IPS DF 4.7 (cell line): ENCODE measurements around the gene PRR11.
"Not testable (repeated sequence)": the region's sequence is repeated elsewhere in the genome, so short reads cannot be mapped to it uniquely, and the experiment has no call there.

Experiments used
- DNase-seq: peaks from one replicate; pipeline ENCODE4 v3.0.0-alpha.2; 2013; ENCODE audit warnings: low spot score; ENCODE audit errors: extremely low read depth

PRR11 gene

DNA sequence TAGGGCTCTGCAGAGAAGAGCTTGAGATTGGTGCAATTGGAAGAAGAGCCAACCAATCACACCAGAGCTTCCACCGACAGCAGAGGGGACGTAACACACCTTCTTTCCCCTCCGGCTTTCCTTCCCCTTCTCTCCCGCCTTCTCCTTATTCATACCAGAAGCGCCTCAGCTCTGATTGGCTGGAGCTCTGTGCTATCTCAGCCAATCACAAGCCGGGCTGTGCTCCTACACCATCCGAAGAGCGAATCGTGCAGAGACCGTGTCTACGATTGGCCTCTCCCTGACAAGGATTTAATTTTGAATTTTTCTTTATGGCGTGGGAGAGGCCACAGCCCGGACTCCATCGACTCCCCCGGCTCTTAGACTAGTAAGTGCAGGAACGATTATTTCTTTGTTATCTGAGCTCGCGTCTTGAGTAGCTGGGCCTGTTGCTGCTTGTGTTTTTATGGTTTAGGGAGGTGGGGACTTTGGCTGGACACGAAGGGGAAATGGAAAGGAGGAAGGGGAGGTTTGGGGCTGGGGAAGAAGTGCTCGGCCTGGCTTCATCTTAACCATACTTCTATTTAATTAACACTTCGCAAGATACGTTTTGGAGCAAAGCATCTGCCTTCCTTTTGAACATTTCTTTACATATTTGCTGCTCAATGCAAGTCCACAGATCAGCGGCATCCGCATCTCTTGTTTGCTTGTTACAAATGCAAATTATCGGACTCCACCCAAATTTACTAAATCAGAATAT is at the start of gene PRR11:
Gene PRR11, plus strand, starts transcription at position 308 of the 739 bp plus-strand sequence. CDS start 14,007 bp downstream, outside the sequence.
- peak; percentile 100 for DNase-seq

DNA sequence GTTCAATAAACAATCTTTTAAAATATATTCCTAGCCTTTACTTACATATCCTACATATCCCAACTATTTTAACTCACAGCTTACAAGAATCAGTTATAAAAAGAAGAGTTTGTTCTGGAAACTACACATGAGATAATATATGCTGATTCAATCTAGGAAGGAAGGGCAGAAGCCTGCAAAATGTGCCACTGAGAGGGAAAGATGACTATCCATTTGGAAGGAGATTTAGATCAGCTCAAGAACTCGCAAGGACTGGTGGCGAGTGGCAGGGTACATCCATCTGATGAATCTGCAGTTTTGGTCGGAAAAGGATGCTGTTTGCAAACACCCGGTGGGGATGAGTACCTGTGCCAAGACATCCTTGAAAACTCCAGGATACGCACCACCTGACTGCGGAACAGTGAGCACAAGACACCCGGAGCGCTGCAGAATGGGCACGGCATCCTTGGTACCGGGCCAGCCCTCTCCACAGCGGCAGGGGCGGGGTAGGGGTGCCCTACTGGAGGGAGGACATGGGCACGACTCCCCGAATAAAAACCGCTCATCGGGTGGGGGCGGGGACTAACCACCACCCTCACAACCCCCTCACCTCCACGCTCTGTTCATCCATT is 49.6 kb upstream of the PRR11 start:
- DNase-seq: no peak

DNA sequence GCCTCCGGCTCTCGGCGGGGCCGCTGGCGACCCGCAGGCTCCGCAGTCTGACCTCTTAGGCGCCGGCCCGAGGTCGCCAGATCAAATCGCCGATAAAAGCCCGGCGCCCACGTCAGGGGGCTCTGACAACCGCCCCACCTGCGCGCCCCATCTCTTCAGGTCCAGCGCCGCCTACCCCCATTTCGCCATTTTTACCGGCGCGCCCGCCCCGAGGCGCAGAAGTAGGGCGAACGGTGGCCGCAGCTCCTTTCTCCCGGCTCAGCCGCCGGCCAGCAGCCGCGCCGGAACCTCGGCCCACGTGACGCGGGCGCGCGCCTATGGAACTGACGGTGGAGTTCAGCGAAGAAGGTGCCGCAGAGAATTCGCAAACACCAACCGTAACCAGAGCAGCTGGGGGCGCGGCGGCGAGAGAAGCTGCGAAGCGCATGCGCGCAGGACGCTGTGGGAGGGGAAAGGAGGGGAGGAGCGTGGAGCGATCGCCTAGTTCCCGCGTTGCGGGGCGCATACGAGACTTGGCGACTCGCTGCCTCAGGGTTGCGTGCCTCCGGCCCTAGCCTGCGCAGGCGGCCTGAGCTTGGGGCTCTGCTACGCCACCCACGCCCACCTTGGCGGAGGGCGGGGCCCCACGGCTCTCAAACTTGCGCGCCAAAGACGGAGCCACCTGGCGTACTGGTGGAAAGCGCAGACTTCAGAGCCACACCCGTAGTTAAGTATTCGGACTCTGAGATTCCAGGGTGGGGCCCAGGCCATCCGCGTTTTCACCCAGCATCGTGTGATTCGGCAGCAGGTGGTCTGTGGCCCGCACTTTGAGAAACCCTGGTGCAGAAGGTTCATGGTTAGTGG is 48.9 kb upstream of the PRR11 start, which contains the start of gene TRIM37:
Gene TRIM37, minus strand, starts transcription at position 418 of the 843 bp plus-strand sequence. CDS start 419 bp downstream, outside the sequence.
- peak; percentile 94 for DNase-seq

DNA sequence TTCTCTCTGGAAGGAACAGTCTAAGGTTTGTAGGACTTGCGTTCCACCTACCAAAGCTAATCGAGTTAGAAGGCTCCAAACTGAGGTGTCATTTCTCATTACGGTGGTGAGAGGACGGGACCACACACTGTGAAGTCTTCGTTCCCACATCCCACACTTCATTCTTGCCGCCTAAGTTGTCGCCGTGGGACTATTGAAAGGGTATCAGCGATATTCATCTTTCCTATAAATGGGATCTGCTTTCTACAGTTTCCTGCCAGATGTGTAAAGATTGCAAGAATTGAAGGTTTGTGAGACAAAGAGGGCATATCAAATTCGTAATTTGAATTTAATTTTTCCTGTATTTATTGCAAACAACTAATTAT is 48.3 kb upstream of the PRR11 start:
- DNase-seq: no peak

DNA sequence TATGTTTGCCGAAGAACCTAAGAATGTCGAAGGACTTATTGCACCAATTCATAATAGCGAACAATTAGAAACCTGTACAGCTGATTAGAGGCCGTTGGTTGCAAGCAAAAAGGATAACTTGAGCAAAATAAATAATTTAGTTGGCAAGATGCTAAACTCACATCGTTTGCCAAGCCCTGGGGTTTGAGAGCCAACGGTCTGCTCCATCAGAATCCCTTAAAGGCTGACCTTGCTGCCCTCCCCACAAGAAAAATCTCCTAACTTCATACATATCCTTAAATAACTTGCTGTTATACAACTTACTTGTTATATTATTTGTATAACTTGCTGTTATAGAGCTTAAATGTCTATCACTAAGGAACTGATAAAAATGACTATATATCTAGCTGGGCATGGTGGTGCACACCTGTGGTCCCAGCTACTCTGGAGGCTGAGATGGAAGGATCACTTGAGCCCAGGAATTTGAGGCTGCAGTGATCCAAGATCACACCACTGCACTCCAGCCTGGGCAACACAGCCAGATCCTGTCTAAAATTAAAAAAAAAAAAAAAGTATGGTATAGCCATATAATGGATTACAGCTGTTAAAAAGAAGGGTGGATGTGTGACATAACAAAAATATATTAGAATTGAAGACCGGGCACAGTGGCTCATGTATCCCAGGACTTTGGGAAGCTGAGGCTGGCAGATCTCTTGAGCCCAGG is 47.0 kb upstream of the PRR11 start:
- DNase-seq: no peak

DNA sequence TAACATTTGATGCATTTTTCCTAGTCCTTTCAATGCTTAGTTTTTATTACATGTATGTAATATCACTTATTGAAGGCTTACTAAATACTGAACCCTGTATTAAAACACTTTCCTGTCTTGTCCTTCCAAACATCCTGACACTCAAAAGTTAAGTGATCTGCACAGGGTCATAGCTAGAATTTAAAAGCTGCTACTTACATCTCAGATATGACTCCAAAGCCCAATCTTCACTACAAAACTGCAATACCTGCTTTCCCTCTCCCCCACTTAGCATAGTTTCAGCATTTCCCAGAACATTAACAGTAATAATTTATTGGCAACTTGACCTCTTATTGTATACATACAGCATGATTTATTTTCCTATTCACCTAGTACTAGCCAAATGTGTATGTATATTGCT is 44.6 kb upstream of the PRR11 start:
- no peak for DNase-seq

DNA sequence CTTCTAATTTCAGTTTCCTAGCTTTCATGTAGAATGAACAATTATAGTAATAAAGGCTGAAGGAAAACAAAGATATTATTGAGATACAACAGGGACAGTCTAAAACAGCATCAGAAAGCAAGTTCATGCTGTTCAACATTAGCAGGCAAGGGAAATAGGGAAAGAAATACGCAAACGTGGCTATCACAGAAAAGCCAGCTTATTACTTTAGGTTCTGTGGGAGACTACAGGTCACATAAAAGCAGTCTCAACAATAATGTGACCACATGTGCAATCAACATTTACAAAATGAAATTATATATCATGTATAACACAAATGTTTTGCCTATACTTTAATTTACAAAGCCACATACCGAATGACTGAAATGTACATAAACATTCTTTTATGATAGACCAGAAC is 44.0 kb upstream of the PRR11 start:
- DNase-seq: no peak

DNA sequence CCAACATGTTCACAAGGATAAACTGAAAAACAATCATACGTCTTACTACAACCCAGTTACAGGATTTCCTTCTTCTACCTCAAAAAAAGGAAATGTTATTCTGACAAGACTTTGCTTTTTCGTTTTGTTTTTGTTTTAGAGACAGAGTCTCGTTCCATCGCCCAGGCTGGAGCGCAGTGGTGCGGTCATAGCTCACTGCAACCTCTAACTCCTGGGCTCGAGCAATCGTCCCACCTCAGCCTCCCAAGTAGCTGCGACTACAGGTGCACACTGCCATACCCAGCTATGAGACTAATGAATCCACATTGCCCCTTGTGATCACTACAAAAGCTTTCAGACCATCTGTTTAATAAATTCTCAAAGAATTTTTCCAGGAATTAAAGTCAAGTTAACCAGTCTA is 40.1 kb upstream of the PRR11 start:
- DNase-seq: no peak

DNA sequence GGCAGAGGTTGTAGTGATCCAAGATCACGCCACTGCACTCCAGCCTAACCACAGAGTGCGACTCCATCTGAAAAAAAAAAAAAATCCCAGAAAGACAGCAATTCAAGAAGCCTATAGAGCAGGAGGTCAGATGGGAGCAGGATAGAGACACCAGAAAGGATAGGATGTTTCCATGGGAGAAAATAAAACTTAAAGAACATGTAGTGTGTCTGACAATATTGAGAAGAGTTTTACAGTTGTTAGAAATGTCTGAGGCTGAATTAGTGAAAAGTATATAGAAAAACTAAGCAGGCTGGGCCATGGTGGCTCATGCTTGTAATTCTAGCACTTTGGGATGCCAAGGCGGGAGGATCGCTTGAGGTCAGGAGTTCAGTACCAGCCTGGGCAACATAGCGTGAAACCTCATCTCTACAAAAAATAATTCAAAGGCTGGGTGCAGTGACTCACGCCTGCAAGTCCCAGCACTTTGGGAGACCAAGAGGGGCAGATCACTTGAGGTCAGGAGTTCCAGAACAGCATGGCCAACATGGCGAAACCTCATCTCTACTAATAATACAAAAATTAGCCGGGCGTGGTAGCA is 33.6 kb upstream of the PRR11 start:
- DNase-seq: no peak

DNA sequence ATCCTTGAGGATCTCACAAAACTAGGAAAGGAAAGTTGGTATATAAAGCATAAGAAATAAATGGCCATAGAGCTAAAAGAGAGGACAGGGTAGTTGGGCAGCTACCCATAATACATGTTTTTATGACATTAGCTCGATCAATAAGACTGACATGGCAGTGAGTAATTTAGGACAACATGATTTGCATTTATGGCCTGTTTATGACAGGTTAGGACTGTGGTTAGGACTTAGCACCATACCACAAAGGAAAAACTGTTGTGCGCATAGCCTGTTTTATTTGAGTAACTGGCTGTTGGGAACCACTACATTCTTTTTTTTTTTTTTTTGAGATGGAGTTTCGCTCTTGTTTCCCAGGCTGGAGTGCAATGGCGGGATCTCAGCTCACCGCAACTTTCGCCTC is 30.9 kb upstream of the PRR11 start:
- DNase-seq: no peak

DNA sequence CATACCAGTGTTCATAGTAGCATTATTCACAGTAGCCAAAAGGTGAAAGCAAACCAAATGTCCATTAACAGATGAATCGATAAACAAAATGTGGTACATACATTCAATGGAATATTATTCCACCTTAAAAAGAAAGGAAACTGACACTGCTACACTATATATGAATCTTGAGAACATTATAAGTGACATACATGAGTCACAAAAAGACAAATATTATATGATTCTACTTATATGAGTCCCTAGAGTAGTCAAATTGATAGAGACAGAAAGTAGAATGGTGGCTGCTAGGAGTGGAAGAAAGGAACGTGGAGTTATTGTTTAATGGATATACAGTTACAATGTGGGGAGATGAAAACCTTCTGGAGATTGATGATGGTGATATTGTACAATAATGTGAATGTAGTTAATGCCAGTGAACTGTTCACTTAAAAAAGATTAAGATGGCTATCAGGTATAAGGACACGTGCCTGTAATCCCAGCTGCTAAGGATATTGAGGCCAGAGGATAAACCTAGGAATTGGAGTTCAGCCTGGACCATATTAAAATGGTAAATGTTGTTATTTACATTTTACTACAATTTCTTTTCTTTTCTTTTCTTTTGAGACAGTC is 28.6 kb upstream of the PRR11 start:
- no peak for DNase-seq

DNA sequence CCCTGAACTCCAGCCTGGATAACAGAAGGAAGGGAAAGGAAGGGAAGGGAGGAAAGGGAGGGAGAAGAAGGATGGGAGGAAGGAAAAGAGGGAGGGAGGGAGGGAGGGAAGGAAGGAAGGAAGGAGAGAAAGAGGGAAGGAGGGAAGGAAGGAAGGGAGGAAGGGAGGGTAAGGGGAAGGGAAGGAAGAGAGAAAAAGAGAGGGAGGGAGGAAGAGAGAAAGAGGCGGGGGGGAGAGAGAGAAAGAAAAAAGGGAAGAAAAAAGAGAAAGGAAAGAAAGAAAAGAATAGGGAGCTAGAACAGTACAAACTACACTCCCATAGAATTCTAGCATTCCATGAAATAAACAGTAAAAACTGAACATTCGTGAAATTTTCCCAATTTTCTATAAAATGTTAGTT is 25.7 kb upstream of the PRR11 start:
- no peak for DNase-seq

DNA sequence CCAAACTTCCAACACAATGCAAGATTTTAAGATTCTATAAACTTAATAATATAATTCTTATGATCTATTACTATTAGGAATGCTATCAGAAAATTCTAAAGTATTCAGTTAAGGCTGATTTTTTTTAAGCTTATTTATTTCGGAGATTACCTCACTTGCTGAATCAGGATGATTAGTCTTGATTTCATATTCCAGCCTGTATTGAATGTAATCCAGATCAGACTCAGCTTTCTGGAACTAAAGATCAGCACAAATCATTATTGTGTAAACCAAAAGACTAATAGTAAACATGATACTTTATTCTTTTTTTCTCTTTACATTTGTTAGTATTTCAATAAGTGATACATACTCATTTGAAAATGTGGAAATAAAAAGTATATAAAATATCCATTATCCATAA is 24.4 kb upstream of the PRR11 start:
- no peak for DNase-seq

DNA sequence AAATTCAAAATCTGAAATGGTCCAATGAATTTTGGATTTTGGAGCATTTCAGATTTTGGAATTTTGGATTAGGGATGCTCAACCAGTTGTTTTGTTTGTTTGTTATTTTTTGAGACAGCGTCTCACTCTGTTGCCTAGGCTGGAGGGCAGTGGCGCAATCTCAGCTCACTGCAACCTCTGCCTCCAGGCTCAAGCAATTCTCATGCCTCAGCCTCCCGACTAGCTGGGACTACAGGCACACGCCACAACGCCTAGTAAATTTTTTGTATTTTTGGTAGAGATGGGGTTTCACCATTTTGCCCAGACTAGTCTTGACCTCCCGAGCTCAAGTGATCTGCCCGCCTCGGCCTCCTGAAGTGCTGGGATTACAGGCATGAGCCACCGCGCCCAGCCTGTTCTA is 17.2 kb upstream of the PRR11 start:
- not testable (repeated sequence) for DNase-seq

DNA sequence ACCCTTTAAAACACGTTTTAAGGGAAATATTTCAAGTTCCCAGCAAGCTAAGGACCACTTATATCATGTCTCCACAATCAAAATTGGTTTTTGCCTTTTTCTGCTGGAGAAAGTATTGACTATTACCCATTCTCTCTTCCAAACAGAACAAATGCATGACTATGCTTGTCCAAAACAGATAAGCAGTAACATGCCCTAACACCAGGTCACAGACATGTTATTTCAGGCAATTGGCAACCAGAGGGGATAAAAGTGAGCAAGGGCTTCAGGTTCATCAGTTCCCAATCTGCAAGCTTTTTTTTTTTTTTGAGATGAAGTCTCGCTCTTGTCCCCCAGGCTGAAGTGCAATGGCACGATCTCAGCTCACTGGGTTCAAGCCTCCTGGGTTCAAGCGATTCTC is 15.6 kb upstream of the PRR11 start:
- DNase-seq: no peak

DNA sequence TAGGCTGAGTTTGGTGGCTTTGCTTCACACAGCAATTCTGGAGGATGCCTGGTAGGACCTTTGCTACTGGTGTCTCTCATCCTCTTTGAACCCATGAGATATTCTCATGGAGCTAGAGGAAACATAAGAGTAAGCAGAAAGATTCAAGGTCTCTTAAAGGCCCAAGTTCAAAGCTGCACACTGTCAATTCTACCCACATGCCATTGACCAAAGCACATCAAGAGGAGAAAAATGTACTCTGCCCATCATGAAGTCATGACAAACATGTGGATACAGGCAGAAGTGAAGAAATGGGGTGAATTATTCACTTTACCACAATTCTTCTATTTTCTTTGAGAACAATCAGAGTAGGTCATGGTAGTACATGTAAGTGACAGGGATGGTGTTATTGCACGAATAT is 13.7 kb upstream of the PRR11 start:
- no peak for DNase-seq

DNA sequence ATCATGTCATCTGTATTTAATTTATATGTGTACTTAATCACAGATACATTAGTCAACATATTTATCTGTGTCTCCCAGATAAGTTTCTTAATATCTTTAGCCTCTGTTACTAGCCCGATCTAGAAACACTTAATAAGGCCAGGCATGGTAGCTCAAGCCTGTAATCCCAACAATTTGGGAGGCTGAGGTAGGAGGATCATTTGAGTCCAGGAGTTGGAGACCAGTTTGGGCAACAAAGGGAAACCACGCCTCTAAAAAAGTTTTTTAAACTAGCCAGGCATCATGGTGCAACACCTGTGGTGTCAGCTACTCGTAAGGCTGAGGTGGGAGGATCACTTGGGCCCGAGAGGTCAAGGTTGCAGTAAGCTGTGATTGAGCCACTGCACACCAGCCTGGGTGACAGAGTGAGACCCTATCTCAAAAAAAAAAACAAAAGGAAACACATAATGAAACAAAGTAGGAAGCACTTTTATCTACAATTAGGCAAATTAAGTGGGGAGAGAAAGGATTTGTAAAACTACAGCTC is 9.9 kb upstream of the PRR11 start:
- DNase-seq: no peak

DNA sequence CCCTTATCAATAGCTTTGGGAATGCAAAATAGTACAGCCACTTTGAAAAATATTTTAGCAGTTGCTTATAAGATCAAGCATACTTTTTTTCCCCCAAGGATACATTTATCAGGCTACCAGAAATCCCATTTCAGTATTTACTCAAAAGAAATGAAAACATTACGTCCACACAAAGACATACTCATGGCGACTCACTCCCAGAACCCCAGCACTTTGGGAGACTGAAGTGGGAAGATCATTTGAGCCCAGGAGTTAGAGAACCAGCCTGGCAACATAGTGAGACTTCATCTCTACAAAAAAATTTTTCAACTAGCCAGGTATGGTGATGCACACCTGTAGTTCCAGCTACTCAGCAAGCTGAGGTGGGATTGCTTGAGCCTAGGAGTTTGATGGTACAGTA is 6.5 kb upstream of the PRR11 start:
- DNase-seq: no peak

DNA sequence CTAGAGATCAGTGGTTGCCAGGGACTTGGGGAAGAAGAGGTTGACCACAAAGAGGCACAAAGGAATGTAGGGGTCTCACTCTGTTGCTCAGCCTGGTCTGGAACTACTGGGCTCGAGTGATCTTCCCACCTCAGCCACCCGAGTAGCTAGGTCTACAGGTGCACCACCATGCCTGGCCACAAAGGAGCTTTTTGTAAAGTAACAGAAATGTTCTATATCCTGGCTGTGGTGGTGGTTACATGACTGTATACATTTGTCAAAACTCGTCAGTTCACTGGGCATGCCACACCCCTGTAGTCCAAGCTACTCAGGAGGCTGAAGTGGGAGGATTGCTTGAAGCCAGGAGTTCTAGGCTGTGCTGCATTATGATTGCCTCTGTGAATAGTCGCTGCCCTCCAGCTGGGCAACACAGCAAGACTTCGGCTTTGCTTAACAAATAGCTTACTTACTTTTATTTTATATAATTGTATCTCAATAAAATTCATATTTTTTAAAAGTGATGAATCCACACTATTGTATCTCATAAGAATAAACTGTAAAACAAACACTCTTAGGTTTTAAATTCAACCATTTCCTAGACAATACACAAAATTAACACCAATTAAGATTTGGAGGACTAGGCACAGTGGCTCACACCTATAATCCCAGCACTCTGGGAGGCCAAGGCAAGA is 5.6 kb upstream of the PRR11 start:
- DNase-seq: no peak

DNA sequence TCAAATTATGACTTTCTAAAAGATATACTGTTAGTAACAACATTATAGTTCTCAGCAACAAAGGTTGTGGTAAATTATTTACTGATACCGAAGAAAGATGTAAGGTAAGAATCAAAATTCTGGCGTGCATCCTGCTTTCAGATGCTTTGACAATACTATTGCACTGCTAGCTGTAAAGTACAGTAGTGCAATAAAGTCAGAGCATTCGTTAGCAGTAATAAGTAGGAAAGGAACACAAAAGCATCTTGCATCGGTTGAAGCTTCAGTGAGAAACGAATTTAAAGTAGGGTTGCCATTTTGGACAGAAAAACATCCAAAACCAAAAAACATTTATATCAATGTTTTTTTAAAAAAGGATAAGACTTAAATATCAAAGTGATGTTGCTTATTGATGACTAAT is 4.5 kb upstream of the PRR11 start:
- DNase-seq: no peak
